ENCODE results near the gene CSTF2T.

DNA sequence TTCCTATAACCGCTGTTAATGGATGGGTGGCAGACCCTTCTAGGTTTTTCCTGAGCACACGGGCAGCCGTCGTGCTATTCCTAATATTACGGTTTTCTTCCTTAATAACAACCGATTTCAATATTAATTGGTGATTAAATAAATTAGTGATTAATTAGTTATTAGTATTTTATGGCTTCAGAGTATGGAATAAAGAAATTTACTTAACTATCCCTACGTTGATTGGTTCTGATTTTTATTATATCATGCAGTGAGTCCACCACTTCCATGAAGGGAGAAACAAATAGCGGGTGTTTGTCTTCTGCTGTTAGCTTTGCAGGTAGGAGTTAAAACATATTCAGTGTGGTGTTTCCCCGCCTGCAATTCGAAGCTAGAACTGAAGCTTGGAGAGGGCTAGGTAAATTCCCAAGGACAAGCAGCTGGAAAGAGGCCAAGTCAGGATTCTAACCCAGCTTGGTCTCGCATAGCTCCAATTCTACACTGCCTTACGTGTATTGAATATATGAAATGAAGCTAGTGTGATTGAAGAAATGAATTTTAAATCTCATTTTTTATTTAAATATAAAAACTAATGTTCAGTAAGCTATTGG is 928 bp upstream of the CSTF2T start:
- TF ChIP-seq, protein P1, sequence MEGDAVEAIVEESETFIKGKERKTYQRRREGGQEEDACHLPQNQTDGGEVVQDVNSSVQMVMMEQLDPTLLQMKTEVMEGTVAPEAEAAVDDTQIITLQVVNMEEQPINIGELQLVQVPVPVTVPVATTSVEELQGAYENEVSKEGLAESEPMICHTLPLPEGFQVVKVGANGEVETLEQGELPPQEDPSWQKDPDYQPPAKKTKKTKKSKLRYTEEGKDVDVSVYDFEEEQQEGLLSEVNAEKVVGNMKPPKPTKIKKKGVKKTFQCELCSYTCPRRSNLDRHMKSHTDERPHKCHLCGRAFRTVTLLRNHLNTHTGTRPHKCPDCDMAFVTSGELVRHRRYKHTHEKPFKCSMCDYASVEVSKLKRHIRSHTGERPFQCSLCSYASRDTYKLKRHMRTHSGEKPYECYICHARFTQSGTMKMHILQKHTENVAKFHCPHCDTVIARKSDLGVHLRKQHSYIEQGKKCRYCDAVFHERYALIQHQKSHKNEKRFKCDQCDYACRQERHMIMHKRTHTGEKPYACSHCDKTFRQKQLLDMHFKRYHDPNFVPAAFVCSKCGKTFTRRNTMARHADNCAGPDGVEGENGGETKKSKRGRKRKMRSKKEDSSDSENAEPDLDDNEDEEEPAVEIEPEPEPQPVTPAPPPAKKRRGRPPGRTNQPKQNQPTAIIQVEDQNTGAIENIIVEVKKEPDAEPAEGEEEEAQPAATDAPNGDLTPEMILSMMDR (conservative IDR thresholded peaks at IDR 0.05), result no peak
- no peak for TF ChIP-seq ZFX (IDR thresholded peaks at IDR 0.05)

Measured in C4-2B (cell line).